GM12801 (cell line): ENCODE results near the gene ARHGAP18.

ENCODE experiments used
- TF ChIP-seq, protein P1 (sequence below): IDR thresholded peaks from one replicate; pipeline ENCODE4 v1.5.1; 2011; ENCODE audit warnings: control low read depth; ENCODE audit not compliant: insufficient read length; ENCODE audit errors: extremely low read depth

The ARHGAP18 gene

GRCh38 chr6:129555206-129555832 is 154.7 kb downstream of the ARHGAP18 start:
- TF ChIP-seq, protein P1, sequence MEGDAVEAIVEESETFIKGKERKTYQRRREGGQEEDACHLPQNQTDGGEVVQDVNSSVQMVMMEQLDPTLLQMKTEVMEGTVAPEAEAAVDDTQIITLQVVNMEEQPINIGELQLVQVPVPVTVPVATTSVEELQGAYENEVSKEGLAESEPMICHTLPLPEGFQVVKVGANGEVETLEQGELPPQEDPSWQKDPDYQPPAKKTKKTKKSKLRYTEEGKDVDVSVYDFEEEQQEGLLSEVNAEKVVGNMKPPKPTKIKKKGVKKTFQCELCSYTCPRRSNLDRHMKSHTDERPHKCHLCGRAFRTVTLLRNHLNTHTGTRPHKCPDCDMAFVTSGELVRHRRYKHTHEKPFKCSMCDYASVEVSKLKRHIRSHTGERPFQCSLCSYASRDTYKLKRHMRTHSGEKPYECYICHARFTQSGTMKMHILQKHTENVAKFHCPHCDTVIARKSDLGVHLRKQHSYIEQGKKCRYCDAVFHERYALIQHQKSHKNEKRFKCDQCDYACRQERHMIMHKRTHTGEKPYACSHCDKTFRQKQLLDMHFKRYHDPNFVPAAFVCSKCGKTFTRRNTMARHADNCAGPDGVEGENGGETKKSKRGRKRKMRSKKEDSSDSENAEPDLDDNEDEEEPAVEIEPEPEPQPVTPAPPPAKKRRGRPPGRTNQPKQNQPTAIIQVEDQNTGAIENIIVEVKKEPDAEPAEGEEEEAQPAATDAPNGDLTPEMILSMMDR = no peak

GRCh38 chr6:129552413-129552812 is 157.6 kb downstream of the ARHGAP18 start:
- TF ChIP-seq, protein P1 = no peak

DNA sequence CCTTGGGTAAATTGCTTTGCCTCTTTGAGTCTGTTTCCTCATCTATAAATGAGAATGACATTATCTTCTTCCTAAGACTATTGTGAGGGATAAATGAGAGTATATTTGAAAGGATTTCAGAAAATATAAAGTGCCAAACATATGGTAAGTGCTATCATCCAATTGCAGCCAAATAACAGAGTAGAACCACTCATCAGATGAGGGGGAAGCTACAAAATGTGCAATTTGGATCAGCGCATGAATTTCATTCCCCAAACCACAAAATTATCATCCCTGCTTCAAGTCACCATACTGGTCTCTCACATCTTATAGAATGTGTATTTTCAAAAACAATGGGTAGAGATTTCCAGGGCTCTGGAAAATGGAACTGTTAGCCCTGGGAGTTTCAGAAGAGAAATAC is 158.5 kb downstream of the ARHGAP18 start:
- TF ChIP-seq, protein P1 = no peak

DNA sequence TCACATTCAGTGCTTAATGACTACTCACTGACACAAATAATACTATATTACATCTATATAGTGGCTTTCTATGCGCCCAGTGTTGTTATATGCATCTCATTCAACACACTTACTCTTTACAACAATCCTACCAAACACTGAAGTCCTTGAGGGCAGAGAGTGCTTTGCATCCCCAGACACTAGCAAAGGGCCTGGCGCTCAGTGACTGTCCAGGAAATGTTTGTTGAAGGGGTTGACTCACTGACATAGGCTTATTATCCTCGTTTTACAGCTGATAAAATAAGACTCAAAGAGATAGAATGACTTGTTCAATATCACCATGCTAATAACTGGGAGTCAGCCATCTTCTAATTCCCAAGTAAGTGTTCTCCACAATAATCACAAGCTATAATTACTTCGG is 163.3 kb downstream of the ARHGAP18 start:
- TF ChIP-seq, protein P1 = no peak

DNA sequence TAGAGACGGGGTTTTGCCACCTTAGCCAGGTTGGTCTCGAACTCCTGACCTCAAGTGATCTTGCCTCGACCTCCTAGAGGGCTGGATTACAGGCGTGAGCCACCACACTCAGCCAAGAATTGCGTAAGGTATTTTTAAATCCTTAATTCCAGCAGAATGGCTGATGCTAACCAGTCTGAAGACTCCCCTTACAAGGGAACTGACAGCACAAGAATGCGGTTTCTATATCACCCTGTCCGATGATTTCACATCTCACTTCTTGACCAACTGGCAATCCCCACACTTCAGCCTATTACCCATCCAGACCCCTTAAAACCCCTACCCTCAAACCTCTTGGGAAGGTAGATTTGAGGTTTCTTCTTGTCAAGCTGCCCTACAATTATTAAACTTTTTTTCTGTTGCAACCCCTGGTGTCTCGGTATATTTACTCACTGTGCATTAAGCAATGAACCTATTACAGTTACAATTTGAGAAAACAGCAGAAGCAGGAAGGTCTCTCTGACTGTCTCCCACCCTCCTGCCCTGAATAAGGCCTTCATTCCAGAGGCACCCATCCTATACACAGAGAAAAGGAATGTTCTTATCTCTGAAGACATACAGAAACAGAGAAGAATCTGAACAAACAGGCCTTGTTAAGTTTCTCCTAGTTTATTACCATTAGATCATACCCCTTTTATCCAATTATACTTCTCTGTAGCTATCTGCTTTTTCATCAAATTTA is 164.9 kb downstream of the ARHGAP18 start:
- TF ChIP-seq, protein P1 = no peak

GRCh38 chr6:129543981-129544380 is 166.0 kb downstream of the ARHGAP18 start:
- TF ChIP-seq, protein P1 = no peak

GRCh38 chr6:129542705-129543104 is 167.3 kb downstream of the ARHGAP18 start:
- TF ChIP-seq, protein P1 = no peak
